ENCODE measurements around the gene DIP2C.
A peak's percentile ranks its signal among the peaks of the same experiment; 100 is the strongest.
"Not testable (repeated sequence)": the region's sequence is repeated elsewhere in the genome, so short reads cannot be mapped to it uniquely, and the experiment has no call there.

DIP2C gene

DNA sequence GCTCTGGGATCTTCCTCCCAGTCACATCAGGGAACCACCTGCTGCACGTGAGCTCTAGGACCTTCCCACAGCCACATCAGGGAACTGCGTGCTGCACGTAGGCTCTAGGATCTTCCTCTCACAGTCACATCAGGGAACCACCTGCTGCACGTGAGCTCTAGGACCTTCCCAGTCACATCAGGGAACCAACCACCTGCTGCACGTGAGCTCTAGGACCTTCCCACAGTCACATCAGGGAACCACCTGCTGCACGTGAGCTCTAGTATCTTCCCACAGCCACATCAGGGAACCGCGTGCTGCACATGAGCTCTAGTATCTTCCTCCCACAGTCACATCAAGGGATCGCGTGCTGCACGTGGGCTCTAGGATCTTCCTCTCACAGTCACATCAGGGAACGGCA lies 229.7 kb downstream of the DIP2C start:
- DNase-seq, result no peak

DNA sequence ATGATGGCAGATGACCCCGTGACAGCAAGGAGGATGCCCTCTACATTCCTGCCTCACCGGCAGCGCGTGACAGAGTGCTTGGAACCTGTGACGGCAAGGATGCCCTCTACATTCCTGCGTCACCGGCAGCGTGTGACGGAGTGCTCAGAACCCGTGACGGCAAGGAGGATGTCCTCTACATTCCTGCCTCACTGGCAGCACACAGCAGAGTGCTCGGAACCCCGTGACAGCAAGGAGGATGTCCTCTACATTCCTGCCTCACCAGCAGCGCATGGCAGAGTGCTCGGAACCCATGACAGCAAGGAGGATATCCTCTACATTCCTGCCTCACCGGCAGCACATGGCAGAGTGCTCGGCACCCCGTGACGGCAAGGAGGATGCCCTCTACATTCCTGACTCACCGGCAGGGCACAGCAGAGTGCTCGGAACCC lies 231.0 kb downstream of the DIP2C start:
- no peak for DNase-seq

DNA sequence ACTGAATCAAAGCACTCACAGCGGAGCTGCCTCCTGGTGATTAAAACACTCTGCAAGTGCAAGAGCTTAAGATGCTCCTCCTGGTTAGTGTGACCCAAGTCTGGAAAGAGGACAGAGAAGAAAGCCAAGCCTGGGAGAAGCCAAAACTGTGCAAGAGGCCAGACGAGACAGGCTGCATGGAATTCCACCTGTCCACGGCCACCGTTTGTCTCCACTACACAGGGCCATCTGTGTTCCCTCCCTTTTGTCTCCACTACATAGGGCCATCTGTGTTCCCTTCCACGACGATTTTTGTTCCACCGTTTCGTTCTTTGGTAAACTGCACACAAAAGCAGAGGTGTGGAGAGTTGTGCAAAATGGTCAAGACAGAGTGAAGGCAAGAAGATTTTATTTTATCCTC lies 233.0 kb downstream of the DIP2C start:
- no peak for DNase-seq

DNA sequence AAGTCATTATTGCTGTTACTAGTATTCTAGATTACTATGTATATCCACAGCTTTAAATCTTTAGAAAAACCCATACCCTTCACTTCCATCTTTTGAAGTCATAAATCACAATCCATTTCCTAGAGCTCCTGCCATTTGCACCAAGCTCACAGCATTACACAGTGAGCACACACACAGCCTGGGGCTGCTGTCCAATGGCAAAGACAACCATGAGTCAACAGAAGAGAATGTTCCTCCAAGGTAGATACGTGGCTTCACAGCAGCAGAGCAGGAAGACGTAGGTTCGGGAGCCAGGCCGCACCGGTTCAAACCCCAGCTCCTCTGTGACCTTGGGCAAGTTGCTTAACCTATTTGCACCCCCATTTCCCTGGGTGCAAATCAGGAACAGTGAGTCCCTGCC lies 234.6 kb downstream of the DIP2C start:
- no peak for DNase-seq

DNA sequence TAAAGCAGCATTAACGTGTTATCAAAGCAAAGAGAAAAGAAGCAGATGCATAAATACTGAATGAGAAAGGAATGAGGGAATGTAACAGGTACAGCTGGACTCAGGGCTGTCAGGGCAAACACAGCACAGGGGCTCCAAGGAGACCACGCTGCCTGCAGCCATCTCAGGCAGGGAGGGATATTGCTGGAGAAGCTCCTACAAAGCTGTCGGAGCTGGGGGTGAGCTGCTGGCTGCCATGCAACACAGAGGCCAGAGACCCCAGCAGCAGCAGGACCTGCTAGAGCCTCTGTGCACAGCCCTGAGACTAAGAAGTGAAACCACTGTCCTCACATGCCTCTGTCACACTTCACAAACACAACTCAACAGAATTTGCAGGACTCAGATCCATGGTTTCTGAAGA lies 235.8 kb downstream of the DIP2C start:
- DNase-seq, result no peak

DNA sequence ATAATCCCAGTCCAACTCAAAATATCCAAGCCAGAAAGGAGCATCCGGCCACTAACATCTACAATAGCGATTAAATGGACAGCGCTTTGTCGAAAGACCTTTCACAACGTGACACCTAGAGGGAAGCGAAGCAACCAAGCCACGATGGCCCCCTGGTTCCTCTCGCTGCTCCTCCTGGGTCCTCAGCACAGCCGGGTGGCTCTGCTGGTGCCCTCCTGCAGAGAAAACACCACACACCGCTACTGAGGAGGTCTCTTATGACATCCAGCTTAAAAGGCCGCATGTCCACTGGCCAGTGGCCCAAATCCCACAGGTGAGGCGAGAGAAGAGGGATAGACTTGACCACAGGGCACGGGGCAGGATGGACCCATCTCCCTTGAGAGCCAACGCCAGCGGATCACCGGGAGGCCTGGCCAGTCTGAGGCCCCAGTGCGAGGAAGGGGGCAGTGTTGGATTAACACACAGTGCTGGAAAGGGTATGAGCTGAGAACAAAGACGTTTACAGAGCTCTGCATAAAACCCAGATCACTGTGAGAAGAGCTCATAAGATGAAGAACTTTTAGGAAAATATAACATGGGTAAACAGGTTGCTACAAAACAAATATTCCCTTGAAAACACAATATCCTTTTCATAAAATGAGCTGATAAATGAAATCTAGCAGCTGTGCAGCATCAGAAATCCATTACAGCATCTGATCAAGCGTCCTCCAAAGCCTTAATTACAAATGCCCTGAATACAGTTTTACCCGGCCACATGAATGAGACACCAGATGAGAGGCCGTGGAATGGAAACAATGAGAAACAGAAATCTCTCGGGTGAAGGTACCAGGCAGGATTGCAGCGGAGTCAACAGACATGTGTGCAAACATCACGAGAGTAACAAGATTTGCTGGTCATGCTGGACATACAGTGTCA lies 236.7 kb downstream of the DIP2C start:
- no peak for DNase-seq

DNA sequence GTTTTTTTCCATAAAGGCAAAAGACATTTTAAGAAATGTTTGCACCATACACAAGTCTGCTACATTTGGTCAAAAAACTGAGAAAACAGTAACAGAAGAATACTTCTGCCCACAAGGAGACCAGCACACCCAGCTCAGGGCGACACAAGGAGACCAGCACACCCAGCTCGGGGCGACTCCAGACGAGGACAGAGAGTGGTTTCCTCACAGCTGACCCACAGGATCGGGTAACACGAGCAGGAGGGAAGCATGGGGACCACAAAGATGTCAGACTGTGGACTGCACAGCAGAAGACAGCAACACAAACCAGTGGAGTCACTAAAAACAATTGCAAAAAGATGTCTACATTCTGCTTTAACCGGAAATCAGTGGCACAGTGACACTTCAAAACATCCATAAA lies 237.6 kb downstream of the DIP2C start:
- no peak for DNase-seq

DNA sequence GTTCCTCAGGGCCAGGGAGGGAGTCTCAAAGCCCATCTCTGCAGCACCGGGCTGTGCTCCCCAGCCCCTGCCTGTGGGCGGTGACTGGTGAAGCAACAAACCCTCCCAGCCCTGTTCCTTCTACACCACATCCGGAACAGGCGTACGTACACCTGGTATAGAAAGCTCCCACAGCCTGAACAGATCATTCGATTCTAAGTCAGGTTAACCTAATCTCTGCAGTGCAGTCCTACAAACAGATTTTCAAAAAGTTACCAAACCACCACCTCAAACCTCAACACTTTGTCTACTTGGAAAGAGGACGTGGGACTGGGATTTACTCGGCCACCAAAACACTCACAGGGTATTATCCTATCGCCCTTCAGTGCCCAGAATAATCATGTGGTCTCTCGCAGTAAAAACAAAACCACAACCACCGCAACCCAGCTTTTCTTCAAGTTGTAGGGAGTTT lies 238.4 kb downstream of the DIP2C start:
- DNase-seq, result peak in 2 of 4 experiments; percentile 25 to 27

DNA sequence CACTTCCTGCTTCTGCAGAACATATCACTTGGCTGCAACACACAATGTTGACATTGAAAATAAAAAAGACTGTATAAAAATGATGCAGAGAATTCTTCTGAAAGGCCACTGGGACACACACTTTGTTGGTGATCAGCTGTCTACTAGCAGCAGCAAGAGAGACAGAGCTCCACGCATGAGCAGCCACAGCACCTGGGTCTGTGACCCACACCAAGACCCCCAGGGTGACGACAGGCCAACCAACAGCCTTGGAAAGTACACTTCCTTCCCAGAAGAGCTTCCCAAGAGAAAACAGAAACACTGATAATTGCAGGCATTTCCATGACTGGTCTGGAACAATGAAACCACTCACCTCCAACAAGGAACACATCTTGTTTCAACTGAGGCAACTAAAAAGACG lies 239.0 kb downstream of the DIP2C start:
- no peak for DNase-seq

DNA sequence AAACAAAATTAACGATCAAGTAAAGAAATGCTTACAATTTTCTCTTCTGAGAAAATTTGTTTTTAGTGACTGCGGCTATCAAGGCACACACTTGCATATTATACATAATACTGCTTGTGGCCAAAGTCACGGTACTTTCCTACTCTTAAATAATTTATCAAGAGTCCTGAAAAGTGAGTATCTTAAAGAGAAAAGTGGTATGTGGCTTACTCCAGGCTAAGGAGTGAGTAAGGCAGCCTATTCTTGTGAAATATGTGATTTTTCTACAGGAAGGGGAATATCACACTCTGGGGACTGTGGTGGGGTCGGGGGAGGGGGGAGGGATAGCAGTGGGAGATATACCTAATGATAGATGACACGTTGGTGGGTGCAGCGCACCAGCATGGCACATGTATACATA lies 240.1 kb downstream of the DIP2C start:
- DNase-seq, result not testable (repeated sequence)

DNA sequence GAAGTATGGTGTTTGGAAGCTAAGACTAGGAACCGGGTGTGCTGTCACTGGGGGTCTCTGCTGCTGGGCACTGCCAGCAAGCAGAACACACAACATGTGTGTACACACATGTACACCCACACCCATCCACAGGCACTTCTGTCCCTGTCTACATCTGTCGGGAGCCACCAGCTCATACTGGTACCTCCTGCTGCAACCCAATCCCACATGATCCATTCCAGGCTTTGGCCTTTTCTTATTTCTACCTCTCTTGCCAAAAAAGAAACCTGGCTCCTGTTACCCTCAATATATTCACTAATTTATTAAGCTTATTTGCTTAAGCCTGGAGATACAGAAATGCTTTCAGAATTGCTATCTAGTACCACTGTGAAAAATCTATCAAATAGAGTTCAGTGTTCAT lies 246.0 kb downstream of the DIP2C start:
- no peak for DNase-seq

DNA sequence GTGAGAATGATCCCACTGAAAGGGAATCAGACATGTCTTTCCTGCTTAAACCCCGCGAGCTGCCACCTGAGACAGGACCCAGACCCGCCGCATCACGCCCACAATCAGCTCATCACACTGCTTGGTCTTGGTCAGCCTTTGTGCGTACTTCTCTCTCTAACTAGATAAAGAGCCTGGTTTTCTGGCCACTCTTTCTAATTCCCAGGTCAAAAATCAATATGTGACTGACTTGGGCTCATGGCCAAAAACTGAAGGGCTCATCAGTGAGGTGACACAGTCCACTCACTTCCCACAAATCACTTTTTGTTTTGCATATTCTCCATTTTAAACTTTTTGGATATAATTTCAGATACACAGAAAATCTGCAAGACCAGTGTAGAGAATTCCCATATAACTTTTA lies 247.3 kb downstream of the DIP2C start:
- DNase-seq, result no peak

DNA sequence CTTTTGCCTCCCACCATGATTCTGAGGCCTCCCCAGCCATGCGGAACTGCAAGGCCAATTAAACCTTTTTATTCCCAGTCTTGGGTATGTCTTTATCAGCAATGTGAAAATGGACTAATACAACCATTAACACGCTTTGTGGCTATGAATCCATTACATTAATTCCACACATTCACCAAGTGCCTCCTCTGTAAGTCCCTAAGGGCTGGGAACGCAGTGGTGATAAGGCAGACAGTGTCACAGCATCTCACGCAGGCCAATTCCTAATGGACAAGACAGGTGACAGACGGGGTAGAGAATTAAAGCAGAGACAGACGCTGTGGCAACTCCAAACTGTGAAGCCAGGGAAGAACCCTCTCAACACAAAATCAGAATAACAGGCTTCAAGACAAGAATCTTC lies 247.8 kb downstream of the DIP2C start:
- DNase-seq, result no peak

DNA sequence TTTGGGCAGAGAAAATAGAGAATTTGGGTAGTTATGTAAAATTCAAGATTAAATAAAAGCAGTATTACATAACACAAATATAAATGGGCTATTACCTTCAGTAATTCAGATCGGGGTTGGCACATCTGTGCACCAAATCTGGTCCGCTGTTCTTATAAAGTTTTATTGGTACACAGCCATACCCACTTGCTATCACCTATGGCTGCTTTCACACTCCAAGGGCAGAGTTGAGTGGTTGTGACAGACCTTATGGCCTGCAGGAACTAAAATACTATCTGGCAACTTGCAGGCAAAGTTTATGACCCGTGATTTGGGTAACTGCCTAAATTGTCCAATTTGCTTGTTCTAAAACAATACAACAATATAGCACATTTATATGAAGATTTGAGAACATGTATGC lies 249.3 kb downstream of the DIP2C start:
- no peak for DNase-seq

DNA sequence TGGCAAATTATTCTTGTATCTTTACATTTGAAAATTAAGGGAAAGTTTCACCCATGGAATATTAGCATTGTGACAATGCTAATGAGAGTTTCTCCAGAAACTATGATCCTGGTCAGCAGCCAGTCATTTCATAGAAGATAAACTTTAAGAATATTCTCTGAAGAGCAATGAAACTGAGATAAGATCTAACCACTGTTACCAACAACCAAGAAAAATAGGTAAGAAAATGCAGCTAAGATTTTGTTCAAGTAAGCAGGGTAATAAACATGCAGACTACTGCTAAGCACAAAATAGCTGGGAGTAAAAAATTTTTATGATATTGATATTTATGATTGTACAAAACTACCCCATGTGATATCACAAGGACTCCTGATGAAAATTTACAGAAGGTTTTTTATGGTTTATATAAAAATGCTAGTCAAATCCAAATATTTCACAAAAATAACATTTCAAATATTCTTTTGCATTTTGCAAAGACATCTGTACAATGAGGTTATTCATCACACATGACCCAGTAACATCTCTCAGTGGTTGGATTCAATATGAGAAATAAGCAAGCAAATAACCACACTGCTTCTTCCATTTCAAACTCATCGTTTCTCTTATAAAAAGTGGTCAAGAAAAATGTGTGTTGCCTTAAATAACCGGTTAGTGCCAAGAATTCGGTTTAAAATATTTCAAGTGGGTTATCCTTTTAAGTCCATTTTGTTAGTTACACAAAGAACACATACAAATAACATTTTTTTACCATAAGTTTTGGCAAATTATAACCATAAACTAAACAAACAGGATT lies 251.6 kb downstream of the DIP2C start:
- DNase-seq, result no peak

DNA sequence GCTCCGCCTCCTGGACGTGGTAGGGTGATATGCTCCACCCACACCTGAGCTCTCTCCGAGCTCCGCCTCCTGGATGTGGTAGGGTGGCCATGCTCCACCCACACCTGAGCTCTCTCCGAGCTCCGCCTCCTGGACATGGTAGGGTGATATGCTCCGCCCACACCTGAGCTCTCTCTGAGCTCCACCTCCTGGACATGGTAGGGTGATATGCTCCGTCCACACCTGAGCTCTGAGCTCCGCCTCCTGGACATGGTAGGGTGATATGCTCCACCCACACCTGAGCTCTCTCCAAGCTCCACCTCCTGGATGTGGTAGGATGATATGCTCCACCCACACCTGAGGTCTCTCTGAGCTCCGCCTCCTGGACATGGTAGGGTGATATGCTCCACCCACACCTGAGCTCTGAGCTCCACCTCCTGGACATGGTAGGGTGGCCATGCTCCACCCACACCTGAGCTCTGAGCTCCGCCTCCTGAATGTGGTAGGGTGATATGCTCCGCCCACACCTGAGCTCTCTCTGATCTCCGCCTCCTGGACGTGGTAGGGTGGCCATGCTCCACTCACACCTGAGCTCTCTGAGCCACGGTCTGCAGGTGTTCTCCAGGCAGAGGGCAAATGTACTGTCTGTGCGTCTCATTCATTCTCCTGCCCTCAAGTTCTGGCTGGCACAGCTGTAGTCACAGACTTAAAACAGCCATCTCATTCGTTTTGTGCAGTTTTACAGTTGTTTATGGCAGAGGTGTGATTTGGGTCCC lies 252.4 kb downstream of the DIP2C start:
- DNase-seq, result no peak

DNA sequence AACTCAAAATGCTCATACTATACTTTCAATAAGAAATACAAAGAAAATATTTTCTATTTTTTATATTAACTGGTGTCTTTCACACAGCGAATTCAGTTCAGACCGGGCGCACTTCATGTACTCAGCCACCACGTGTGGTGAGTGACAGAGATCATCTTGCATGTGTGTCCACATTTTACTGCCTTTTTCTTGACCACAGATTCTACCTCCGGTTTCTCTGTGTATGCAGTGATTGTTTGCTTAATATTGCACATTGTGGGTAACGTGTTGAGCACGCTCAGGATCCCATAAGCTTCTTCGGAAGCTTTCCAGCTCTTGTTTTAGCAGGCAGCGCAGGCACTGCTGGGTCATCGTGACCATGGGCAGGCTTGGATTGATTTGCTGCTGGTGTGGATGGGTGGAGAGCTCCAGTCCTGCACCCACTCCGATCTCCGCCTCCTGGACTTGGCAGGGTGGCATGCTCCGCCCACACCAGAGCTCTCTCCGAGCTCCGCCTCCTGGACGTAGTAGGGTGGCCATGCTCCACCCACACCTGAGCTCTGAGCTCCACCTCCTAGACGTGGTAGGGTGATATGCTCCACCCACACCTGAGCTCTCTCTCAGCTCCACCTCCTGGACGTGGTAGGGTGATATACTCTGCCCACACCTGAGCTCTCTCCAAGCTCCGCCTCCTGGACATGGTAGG lies 253.3 kb downstream of the DIP2C start:
- no peak for DNase-seq

DNA sequence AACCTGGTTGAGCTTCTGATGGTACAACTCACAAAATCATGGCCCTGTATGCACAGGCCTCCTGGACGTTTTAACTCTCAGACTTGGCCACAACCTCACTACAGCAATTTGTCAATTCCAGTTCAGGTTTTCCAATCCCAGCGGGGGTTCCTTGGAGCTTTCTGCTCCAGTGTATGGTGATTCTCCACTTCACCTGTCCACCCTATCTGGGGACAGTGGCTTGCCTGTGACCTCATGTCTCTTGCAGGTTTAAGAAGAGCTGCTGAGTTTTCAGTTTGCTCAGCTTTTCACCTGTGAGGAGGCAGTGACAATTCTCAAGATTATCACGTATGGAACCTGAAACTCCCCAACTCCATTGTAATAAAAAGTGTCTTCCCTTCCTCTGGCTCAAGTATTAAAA lies 254.1 kb downstream of the DIP2C start:
- no peak for DNase-seq

DNA sequence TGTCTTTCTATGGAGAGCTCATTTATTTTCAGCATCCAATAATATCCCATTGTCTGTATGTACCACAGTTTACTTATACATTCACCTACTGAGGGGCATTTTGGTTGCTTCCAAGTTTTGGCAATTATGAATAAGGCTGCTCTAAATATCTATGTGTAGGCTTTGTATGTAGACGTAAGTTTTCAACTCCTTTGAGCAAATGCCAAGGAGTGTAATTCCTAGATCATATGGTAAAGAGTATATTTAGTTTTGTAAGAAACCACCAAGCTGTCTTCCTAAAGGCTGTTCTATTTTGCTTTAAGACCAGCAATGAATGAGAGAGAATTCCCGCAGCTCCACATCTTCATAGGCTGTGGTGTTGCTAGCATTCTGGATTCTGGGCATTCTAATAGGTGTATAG lies 259.8 kb downstream of the DIP2C start:
- DNase-seq, result no peak

DNA sequence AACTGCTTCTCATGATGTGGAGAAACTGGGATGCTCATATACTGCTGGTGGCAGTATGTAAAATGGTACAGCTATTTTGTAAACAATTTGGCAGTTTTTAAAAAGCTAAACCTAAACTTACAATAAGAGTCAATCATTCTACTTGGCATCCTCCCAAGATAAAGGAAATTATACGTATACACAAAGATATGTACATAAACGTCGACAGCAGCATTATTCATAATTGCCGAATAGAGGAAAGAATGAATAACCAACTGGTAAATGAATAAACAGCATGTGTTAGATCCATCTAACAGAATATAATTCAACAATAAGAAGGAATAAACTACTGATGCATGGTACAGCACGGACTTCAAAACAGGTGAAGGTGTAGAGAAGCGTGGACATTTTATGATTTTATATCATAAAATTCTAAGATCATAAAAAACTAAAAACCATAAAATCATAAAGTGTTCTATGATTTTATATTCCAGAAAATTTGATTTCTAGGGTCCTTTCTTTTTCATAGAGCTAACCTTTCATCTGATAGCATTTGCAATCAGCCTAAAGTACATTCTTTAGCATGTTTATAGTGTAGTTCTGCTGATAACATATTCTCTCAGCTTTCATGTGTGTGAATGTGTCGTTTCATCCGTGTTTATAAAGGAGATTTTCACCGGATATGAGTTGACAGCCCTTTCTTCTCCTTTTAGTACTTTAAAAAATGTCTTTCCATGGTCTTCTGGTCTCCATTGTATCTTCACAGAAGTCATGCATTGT lies 261.5 kb downstream of the DIP2C start:
- no peak for DNase-seq

DNA sequence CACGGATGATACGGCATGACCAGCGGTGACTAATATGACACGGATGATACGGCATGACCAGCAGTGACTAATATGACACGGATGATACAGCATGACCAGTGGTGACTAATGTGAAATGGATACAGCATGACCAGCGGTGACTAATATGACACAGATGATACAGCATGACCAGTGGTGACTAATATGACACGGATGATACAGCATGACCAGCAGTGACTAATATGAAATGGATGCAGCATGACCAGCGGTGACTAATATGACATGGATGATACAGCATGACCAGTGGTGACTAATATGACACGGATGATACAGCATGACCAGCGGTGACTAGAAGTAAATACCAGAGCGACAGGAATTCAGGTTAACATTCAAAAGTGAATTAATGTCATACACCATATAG lies 264.1 kb downstream of the DIP2C start:
- DNase-seq, result not testable (repeated sequence)

DNA sequence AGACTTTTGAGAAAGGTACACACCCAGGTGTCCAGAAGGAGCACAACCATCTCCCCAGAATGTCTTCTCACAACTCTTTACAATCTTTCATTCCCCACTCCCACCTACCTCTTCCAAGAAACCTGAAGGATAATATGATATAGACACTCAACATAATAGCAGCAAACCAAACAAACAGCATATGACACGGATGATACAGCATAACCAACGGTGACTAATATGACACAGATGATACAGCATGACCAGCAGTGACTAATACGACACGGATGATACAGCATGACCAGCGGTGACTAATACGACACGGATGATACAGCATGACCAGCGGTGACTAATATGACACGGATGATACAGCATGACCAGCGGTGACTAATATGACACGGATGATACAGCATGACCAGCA lies 264.7 kb downstream of the DIP2C start:
- not testable (repeated sequence) for DNase-seq
